Activated gamma-delta T cell (primary cell): Measurements from ENCODE around the gene LOC128125822.
"Not testable (repeated sequence)": the region's sequence is repeated elsewhere in the genome, so short reads cannot be mapped to it uniquely, and the experiment has no call there.

Source experiments
- DNase-seq: peaks from one replicate; lab custom pipeline; 2025; lab: John Stamatoyannopoulos, UW

LOC128125822 gene

DNA sequence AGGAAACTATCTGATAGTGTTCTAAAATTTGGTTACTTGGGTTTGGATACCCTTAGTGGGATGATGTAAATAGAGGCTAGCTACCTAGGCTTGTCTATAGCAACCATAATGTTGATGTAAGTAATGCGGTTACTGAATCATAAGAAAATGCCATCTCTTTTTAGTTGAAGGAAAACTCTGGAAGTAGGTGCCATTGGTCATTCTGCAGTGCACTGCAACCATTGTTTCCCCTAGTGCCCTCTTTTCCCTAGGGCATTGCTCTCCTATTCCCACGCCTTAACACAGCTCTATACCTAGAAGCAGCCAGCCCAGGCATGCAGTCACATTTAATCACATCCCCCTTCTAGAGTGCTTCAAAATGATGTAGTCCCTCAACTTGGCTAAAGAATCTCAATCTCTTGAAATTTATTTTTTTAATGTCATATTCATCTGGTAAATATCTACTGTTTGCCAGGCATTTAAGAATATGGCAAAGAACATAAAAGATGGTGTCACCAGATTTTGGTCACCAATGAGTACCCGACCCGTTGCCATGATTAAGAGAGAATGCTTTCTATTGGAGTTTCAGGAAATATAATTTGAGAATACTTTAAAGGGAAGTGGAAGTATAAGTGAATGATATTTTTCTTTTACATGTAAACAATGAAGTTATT lies 10.4 kb downstream of the LOC128125822 start:
- DNase-seq = no peak

DNA sequence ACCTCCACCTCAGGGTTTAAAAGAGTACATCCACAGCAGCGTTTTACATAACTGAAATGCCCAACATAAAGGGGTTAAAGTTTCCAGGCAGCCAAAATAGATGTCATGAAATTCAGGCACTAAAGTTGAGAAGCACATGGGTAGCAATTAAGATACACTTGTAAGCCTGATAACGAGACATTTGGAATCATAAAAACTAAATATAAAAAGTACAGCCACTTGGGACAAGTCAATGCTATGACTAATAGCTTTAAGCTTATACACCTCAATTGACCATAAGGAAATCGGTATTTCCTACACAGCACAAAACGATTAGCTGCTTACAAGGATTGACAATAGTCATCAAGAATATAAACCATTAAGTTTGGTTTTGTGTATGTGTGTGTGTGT lies 11.8 kb downstream of the LOC128125822 start:
- no peak for DNase-seq

- no peak for DNase-seq
Observed at GRCh38 chr6:63584566-63584965, 12.3 kb downstream of the LOC128125822 start.

- DNase-seq = not testable (repeated sequence)
Observed at GRCh38 chr6:63585652-63586051, 13.4 kb downstream of the LOC128125822 start.

- DNase-seq = no peak
Observed at GRCh38 chr6:63589952-63590411, 17.7 kb downstream of the LOC128125822 start.

- no peak for DNase-seq
Observed at GRCh38 chr6:63592886-63593285, 20.6 kb downstream of the LOC128125822 start.

DNA sequence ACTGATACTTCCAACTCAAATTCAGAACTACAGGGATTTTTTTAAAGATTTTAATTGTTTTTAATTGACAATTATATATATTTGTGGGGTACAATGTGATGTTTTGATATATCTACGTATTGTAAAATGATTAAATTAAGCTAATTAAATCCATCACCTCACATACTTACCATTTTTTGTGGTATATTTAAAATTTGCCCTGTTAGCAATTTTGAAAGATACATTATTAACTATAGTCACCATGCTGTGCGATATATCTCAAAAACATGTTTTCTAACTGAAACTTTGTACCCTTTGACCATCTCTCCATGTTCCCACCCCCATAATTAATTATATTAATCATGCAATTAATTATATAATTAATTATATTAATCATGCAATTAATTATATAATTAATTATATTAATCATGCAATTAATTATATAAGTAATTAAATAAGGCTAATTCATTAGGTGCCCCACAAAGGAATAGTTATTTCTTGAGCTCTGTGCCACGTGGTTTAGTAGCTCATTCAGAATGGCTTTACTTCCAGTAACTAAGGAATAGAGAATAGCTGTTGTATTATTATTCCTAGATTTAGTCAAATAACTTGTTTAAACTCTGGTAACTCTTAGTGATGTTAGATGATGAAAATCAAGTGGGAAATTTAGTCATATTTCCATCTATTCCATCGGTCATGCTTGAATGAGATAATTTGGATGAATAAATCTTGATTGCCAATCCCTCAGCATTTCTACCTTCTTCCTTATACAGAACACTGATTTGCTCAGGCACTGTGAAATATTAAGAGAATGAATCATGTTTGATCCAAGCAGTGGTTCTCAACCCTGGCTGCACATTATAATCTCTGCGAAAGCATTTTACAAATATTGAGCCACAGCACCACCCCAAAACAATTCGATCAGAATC lies 25.1 kb downstream of the LOC128125822 start:
- no peak for DNase-seq

DNA sequence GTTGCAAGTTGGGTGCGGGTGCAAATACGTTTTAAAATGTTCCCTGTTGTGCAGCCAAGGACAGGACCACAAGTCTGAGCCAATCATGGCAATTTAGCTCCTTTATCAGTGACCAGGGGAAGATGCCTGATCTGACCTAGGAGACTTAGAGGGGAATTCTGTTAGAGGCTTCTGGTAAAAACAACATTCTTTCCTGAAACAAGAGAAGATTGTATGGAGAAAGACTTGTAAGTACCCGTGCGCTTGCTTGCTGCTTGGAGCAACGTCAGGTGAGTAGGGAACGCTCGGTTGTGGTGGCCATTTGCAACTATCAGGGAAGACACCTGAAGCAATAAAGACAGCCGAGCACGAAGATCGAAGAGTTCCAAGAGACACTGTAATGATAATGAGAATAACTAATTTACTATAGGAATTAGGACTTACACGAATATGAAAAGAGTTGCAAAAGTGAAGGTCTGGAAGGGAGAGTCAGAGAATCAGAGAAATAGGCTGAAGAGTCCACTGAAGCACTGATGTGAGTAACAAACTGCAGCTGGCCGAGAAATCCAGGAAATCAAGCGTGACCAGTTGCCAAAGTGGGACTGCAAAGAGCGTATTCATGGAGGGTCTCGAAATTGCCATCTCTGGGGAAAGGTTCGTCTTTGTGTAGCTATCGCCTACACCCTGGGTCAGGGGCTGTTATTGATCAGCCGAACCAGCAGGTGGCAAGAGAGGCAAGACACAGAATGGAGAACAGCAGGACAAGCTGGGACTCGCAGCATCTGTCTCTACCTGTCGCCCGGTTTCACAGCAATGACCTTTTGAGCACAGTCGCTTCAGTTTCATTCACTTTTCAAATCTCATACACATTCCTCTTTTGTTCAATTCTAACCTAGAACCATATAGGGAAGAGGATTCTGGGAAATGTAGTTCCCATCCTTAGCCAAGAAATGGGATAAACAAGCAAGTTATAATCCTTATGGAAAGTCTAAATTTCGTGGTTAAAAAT lies 26.1 kb downstream of the LOC128125822 start:
- DNase-seq = no peak

DNA sequence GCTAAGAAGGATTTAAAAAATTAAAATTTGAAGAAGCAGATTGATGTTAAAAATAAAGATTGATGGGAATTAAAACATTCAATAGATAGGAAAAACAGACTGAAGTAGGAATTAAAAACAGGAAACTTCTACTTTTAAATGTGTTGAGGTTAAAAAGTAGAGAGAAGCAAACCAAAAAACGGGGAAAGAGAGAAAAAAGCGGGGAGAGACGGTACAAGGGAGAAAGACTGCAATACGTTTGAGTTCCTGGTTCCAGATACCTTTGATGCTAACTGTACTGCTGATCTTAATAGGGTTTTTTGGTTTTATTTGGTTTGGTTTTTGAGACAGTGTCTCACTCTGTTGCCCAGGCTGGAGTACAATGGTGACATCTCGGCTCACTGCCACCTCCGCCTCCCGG lies 27.0 kb downstream of the LOC128125822 start:
- no peak for DNase-seq

DNA sequence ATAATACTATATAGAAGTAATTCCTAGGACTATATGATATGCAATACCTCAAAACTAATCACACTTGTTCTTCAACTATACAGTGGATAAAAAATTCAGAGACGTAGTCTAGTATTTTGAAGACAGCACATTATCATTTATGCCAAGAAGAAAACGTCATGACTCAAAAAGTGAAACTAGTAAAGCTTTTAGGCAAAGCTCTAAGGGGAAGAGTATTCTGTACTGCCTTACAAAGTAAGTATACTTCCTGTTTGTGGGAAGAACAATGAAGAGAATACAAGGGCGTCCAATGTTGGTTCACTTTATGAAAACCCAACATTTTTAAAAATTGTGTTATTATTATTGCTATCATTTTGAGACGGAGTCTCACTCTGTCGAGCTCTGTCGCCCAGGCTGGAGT lies 27.9 kb downstream of the LOC128125822 start:
- DNase-seq = no peak

- no peak for DNase-seq
Observed at GRCh38 chr6:63609231-63609630, 37.0 kb downstream of the LOC128125822 start.

GRCh38 chr6:63610944-63611343 lies 38.7 kb downstream of the LOC128125822 start:
- DNase-seq = no peak

GRCh38 chr6:63611560-63611959 lies 39.3 kb downstream of the LOC128125822 start:
- no peak for DNase-seq

DNA sequence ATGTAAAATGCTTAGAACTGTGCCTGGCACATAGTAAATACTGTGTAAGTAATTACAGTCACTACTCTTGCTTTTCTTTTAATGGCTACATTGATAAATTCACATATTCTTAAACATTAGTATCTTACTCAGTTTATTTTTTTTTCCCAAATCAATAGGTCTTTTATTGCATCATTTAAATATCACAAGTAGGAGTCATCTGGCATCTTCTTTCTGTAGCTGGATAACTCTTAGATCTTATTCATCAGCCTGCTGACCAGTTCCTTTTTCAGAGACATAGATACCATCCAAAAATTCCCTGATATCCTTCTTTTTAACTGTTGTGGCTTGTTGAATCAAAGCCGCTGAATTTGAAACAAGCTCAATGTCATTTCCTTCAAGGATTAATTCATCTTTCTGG lies 43.3 kb downstream of the LOC128125822 start:
- DNase-seq = no peak
